Fibroblast of skin of abdomen (primary cell): ENCODE data around the gene SLC2A10. TPM values are rescaled to one million over a fixed set of nuclear protein-coding genes. Genes with fewer than 3 reads are reported as not detected.
"Not testable (repeated sequence)": the region's sequence is repeated elsewhere in the genome, so short reads cannot be mapped to it uniquely, and the experiment has no call there.

Experiments used
- DNase-seq: peaks from one replicate; pipeline ENCODE4 v3.0.0-alpha.2; 2013
- polyA plus RNA-seq, 2 experiments: library from polyadenylated mRNA; unstranded; fragments of 120-200 nt; gene quantifications; one replicate each; pipeline ENCODE4 v1.2.1, GENCODE V29; 2013; ENCODE audit not compliant: insufficient read length in 2 of 2

The SLC2A10 gene
- 20.3 TPM for polyA plus RNA-seq (2013, experiment 1 of 2; ENCODE audit: insufficient read length)
- polyA plus RNA-seq (2013, experiment 2 of 2; ENCODE audit: insufficient read length) = 19.7 TPM

DNA sequence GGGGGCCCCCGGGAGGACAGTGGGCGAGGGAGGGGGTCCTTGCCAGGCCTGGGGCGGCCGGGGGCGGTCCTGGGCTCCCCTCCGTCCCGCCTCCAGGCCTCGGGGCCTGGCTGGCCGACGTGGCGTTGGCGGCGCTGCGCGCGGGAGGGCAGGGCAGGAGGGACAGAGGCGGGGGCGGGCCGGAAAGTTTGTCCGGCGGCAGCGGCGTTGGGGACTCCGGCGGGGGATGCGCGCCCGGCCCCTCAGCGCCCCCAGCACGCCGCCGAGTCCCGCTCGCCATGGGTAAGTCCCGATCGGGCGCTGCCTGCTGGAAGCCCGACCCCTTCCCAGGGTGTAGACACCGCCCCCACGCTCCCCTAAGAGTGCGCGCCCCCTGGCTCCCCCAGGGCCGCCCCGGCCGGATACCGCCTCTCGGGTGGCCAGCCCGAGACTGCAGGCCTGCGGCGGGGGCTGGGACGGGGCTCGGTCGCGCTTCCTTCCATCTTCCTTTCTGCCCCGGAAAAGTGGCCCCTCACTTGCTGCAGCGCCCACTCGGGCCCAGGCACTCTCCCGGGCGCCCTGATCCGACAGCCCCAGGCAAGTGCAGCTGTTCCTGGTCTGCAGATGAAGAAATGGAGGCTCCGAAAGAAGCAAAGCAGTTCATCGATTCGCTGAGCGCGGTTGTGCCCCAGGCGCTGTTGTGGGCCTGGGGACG, at the start of gene SLC2A10:
SLC2A10 (plus strand) TSS at position 191 of the 694 bp plus-strand sequence; CDS start at position 279, 88 bp downstream.
- peak; percentile 68 for DNase-seq

DNA sequence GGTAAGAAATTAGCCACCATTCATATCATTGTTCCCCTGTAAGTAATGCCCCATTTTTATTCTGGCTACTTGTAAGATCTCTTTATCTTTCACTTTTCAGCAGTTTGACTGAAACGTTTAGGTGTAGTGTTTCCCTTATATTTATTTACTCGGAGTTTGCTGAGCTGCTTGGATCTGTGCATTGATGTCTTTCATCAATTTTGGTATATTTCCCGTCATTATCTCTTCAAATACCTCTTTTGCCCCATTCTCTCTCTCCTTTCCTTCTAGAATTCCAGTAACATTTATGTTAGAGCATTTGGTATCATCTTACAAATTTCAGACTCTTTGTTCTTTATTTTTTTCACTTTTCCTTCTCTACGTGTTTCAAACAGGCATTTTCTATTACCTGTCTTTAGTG, 49.0 kb upstream of the SLC2A10 start:
- no peak for DNase-seq

DNA sequence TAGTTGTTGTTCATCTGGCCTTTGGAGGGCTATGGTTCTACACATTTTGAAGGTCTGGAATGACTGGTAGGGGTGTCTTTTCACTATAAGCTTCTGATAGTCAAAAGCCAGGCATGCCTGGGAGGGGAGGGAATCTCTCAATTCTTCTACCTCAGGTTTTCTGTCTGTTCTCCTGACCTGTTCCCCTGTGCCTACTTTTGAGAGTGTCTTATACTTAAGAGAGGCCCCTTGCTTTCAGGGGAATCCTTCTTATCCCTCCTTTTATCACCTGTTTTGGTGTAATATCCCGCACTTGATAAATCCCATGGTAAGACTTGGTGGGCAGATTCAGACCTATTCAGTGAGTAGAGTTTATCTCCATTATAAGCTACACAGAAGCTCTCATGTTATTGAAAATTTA, 47.8 kb upstream of the SLC2A10 start:
- DNase-seq = no peak

DNA sequence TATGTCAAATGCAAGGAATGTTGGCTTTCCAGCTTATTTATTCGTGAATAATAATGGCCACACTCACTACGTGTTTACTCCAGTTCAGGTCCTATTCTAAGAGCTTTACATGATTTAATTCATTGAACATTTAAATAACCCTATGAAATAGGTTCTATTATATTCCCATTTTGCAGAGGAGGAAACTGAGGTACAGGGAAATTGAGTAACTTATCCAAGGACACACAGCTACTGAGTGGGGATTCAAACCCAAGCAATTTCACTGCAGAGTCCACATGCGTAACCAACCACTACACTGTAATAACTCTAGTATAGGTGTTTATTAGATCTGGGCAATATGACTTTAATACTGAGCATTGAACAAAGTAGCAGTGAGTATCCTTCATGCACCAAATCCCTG, 45.9 kb upstream of the SLC2A10 start:
- no peak for DNase-seq

DNA sequence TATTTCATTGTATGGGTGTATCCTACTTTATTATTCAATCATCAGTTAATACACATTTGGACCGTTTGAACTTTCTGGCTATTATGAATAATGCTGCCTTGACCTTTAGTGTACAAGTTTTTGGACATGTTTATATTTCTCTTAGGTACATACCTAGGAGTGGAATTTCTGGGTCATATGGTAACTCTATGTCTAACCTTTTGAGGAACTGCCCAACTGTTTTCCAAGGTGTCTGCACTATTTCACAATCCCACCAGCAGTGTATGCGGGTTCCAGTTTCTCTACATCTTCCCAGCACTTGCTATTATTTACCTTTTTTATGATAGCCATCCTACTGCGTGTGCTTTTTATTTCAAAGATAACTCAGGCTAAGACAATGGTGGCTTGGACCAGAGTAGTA, 43.8 kb upstream of the SLC2A10 start:
- no peak for DNase-seq

DNA sequence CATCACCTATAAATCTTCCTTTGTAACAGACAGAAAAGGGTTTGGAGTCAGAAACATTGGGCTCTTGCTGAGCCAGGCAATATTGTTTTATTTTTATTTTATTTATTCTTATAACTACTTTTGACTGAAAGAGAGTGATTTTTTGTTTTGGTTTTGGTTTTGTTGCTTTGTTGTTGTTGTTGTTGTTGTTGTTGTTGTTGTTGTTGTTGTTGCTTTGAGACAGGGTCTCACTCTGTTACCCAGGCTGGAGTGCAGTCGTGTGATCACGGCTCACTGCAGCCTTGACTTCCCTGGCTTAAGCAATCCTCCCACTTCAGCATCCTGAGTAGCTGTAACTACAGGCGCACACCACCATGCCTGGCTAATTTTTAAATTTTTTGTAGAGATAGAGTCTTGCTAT, 43.1 kb upstream of the SLC2A10 start:
- DNase-seq = no peak

DNA sequence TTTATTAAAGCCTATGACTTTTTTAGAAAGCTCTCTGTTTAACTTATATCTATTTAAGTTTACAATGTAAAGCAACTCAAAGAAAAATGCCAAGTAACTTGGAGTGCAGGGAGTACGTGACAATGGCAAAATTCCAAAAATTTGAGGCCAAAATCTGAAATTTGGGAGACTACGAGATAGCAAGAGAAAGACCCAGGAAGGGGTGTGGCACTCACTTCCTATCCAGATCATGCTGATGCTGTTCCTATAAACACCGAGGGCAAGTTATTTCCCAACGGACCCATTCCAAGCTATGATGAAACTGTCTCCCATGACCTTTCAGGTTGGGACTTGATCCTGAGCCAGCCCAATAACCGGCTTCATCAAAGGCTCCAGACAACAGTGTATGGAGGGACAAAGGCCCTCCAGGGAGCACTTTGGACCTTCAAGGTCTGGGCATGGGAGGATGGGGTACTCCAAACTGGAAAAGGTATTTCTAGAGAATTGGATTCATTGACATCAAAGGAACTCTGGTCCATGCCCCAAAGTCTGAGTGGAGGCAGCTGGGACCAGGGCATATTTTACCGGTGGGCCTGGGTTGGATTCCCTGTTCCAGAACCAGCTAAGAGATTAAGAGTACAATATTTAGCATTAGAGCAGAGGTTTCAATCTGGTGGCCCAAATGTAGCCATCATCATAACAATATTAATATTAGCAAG, 42.5 kb upstream of the SLC2A10 start:
- no peak for DNase-seq

DNA sequence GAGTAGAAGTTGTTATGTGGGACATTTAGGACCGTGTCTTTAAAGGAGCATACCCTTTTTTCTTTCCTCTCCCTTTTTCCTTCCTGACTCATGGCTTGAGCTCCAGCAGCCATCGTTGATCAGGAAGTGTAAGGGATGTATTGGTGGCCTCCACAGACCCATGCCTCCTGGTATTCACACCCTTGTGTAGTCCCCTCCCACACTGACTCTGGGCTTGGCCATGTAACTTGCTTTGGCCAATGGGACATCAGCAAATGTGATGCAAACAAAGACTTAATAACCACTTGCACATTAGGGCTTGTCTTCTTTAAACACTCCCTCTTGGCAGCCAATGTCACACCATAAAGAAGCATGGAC, 39.2 kb upstream of the SLC2A10 start:
- no peak for DNase-seq

DNA sequence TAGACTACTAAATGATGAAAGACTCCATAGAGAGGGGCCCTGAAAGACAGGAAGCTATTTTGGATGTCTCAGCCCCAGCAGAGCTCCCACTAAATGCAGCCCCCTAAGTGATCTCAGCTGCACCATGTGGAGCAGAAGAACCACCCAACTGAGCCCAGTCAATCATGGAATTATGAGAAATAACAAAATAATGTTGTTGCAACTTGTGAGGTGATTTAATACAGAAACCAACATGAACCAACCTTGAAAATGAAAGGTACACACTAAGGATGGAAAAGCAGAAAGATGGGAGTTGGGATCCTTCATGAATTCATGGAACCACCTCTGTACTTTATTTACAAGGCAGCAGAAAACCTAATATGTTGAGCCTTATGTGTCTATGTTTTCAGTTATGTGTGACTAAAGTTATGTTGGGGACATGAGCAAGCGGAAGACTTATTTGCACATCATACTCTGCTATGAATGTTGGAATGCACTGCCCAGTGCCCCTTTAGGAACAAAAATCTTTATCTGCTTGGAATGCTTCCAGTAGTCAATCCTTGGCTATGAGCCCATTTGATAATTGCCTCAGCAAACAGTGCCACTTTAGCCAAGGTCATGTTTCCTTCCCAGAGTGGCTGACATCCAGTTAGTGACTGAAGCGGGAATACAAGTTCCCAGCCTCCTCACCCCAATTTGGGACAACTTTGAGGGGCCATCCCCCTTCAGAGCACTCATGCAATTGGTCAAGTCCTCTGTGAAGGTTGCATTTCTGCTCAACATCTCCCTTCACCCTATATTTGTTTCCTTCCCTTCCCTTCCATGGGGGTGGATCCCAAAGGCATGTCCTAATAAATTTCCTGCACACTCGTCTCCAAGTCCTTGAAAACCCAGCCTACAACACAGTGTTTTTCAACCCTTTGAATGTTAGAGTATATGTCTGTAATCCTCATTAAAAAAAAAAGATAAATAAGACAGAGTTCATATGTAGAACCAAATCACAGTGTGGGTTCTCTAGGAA, 38.6 kb upstream of the SLC2A10 start:
- DNase-seq = no peak

DNA sequence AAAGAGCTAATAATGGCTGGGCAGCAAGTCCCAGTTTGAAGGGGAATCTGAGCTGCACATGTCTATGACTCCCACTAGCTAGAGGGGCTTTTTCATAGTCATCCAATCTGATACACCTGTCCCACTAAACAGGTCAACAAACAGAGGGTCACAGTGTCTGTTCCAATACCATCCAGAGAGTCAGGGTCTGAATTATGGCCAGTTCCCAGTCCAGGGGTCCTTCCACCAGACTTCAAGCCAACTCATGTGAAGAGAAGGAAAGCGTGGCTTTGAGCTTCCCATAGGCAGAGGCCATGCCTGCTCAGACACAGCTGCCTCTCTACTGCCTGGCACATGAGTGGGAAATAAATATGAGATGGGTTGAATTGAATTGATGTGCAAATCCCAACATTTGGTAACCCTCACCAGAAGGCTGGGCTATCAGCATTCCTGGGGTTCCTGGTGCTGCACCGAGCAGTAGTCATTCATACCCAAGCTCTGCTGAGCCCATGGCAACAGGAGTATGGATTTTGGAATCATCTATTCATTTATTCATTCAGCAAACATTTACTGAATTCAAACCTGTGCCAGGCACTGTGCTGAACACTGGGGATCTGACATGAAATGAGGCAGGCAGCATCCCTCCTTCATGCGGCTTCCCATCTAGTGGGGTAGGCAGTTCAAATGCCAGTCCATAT, 37.4 kb upstream of the SLC2A10 start:
- DNase-seq = no peak

DNA sequence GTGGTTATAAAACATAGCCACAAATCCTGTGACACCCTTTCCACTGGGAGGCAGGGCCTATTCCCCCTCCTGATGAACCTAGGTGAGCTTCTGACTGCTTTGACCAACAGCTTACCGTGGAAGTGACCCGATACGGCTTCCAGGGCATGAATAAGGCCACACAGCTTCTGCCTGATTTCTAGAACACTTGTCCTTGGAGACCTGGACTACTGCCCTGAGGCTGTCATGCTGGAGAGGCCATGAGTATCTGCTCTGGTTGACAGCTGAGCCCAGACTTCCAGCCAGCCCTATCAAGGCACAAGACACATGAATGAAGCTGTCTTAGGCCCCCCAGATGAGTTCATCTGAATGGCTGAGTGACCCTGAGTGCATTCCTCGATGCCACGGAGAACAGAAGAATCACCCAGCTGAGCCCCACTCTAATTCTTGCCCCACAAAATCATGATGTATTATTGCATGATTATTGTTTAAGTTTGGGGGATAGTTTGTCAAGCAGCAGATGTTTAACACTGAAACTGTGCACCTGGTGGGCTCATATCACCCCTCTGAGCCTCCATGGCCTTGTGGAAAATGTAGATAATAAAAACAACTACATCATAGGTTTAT, 36.8 kb upstream of the SLC2A10 start:
- DNase-seq = no peak

DNA sequence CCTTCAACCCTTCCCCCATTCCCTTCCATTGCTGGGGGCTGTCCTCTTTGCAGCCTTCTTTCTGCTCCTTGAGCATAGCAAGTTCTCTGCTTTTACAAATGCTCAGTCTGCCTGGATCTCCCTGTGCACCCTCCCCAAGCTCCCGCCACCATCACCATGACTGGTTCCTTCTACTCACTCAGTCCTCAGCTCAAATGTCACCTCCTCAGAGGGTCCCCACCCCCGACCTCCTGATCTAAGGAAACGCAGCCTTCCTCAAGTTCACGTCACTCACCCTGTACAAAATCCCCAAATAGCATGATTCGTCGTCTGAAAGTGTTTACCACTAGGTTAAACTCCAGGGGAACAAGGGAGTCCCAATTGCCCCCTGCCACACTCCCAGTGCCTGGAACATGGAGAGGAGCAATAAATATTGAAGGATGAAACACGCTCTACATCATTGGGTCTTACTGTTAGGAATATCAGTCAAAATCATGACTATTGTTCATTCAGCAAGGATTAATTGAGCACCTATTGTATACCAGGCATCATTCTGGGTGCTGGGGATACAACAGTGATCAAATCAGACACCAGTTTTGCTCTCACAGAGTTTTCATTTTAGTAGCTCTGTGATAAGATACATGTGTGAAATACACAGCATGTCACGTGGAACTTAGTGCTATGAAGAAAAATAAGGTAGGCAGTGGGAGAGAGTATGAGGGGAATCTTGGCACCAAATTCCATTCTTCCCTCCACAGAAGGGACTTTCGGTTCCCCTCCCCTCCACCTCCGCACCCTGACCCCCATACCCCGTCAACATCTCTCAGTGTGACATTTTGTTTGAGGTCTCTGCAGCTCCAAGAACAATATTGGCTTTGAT, 35.8 kb upstream of the SLC2A10 start:
- DNase-seq = no peak

DNA sequence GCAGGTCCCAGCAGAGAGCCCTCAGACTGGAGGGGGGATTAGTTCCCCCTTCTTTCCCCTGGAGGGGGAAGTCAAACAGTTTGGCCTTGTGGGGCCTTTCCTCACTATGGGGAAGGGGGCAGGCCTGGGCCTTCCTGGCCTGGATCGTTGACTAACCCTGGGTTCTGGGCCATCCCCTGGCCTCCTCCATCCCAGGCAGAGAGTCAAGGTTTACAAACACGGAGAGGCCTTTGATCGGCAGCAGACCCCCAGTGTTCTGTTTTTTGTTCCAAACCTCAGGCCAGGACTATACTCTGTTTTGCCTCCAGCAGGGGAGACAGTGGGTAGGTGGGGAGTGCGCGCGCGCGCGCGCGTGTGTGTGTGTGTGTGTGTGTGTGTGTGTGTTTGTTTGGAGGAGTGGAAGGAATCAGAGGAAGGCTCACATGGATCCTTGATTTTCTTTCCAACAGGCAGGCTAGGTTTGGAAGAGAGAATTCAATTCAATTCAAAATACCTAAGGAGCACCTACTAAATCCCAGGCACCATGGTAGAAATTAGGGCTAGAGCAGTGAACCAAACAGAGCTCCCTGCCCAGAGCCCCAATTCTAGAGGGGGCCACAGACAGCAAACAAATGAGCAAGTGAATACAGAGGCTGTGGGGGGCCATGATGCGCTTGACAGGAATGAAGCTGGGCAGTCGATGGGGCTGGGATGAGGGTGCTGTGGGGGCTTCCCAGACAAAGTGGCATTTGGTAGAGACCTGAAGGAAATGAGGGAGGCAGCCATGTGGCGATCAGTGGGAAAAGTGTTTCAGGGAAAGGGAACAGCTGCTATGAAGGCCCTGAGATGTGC, 35.0 kb upstream of the SLC2A10 start:
- no peak for DNase-seq

DNA sequence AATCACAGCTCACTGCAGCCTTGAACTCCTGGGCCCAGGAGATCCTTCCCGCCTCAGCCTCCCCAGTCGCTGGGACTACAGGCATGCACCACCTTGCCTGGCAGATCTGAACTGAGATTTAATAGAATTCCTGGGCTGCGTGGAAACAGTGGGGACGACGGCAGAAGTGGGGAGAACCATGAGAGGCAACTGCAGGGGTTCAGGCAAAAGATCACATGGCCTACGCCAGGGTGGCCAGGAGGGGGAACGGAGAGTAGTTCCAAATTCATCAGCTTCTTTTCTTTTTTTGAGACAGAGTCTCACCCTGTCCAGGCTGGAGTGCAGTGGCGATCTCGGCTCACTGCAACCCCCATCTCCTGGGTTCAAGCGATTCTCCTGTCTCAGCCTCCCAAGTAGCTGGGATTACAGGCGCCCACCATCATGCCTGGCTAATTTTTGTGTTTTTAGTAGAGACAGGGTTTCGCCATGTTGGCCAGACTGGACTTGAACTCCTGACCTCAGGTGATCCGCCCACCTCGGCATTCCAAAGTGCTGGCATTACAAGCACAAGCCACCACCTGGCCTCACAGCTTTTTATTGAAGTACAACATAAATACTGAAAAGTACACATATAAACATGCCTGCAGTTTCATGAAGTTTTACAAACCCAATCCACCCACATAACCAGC, 32.7 kb upstream of the SLC2A10 start:
- not testable (repeated sequence) for DNase-seq

DNA sequence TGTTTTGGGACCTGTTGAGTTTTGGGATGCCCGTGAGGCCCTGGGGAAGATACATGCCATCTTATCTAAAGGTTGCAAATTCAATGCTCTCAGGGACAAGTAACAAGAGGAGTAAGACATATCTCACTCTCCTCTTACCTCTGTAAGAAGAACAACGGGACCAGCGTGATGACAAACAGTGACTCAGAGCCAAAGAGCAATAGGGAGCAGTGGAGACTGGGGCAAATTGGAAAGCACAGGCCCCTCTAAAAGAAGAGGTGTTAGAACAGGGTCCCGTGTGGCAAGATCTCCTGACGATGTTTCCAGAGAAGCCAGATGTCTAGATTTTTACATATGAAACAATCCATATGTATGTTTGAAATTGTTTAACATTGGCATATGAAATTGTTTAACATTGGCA, 31.8 kb upstream of the SLC2A10 start:
- DNase-seq = no peak

DNA sequence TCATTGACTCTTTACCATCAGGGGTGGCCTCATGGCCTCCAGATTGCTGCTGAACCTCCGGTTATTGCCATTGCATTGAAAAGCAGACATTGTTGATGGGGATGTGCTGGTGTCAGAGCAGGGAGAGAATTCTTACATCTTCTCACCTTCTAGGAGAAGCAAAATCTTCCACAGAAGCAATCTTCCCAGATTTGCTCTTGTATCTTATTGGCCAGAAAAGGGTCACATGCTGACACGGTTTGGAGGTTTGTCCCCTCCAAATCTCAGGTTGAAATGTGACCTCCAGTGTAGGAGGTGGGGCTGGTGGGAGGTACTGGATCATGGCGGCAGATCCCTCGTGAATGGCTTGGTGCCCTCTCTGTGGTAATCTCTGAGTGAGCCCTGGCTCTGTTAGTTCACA, 30.9 kb upstream of the SLC2A10 start:
- DNase-seq = no peak

DNA sequence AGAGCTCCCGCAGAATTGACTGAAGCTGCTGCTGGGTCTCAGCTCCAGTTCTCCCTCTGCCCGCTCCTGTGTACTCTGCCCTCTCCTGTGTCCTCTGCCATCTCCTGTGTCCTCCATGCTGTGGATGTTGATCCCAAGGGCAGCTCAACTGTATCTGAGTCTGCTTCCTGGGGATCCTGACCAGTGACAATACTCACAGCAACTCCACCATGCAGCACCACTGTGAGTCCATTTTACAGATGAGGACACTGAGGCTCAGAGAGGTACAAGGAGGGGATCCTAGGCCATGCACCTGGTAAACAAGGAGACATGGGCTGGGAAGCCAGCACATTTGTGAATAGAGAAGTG, 28.8 kb upstream of the SLC2A10 start:
- DNase-seq = no peak

DNA sequence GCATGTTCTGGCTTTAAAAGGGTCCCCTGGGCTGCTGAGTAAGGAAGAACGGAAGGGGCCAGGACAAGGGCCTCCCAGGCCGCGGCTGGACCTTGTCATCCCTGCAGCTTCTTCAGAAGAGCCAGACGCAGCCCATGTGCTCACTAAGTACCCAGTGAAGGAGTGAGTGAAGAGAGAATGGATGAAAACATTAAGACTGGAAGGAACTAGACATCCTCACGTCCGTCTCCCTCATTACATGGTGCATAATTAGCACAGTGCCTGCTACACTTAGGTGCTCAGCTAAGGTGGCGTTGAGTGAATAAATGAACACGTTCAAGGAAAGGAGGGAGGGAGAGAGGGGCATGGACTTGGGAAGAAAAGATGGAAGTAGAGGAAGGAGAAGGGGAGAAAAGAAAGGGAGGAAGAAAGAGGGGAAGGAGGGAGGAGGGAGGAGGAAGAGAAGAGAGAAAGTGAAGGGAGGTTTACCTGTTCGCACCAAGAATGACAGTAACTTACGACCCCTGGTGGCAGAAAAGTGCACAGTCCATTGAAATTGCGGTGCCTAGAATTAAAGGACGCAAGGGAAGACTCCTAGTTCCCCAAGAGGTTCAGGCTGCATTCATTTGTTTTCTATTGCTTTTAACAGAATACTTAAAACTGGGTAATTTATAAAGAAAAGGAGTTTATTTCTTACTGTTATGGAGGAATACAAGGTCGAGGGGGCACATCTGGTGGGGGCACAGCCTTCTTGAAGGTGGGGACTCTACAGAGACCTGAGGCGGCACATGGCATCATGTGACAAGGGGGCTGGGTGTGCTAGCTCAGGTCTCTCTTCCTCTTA, 28.2 kb upstream of the SLC2A10 start:
- DNase-seq = no peak
